ENCODE results near the gene EFNA5. TPM values are rescaled to one million over a fixed set of nuclear protein-coding genes. Genes with fewer than 3 reads are reported as not detected.
A peak's percentile ranks its signal among the peaks of the same experiment; 100 is the strongest.

Gene EFNA5
- total and polyA plus RNA-seq, 2 experiments from 2014 or later = 7.5 to 10.1 TPM

DNA sequence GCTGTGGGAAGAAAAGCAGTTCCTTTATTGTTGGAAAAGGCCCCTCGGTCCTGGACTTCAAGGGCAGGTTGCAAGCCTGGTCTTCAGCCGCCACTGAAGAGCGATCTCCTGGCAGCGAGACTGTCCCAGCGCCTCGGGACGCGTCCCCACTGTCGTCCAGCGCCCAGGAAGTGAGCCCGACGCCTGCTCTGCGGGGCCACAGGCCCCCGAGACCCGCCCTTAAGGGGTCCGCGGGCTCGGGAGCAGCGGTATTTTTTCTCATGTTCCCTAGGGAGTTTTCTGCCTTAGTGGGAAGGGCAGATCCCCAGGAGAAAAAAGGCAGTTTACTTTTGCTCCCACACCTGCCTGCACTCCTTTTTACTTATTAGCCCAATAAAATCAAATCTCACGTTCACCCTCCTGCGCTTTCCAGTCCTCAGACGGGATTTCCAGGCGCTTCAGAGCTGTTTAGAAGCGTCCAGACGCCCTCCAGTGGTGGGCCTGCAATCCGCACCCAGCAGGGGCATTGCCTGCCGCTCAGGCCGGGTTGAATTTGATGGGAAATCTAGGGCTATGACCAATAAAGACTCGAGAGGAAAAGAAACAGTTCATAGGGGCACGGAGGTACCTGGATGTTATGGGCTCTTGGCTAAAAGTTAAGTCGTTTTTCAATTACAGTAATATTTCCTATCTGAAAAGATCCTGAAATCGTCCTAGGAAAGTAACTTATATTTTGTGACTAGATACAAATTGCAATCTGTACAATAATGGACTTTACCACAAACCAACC lies 2.8 kb upstream of the EFNA5 start:
- no peaks in the 10 kb centered on the region for H4K20me1 ChIP-seq (replicated peaks; ENCODE audit: insufficient read depth)
- H3K79me2 ChIP-seq (replicated peaks; ENCODE audit: insufficient read depth) = peaks cover 11% of the 10 kb centered on the region; the same call in 1 of the 2 replicates
- no peaks in the 10 kb centered on the region for H3K36me3 ChIP-seq (ENCODE audit: insufficient read depth)
- Mint-ChIP-seq H3K27me3 (ENCODE audit: insufficient read depth, low read depth, poor library complexity) (peaks cover 30% of the 10 kb centered on the region), H3K9me3 (no peaks in the 10 kb centered on the region), H3K4me1 (peaks cover 27% of the 10 kb centered on the region), H3K27ac (no peak overlapping the region), H3K36me3 (ENCODE audit: low read depth) (no peaks in the 10 kb centered on the region), H3K4me3 (peak overlapping the region; percentile 82)
- peaks cover 16% of the 10 kb centered on the region for H3K4me1 ChIP-seq (ENCODE audit: insufficient read depth)
- H3K27me3 ChIP-seq (ENCODE audit: insufficient read depth) = peaks cover 24% of the 10 kb centered on the region
- peak overlapping the region; percentile 72 for H3K4me3 ChIP-seq
- peak; percentile 96 for DNase-seq (ENCODE audit: low spot score)
- peak; percentile 98 to 100 for TF ChIP-seq CTCF (conservative IDR thresholded peaks at IDR 0.05; ENCODE audit: low read depth in 2 of 2)
- TF ChIP-seq JUNB (IDR thresholded peaks at IDR 0.05; ENCODE audit: unreplicated experiment) = no peak
- TF ChIP-seq POLR2AphosphoS5 (IDR thresholded peaks at IDR 0.05; ENCODE audit: low read depth) = no peak
- no peak for TF ChIP-seq REST (IDR thresholded peaks at IDR 0.05; ENCODE audit: unreplicated experiment)
- no peak for TF ChIP-seq EZH2phosphoT487 (IDR thresholded peaks at IDR 0.05; ENCODE audit: unreplicated experiment)
- TF ChIP-seq ZNF331 (CRISPR knock-in tag; IDR thresholded peaks at IDR 0.05; ENCODE audit: low read depth) = no peak
- TF ChIP-seq, protein P1, sequence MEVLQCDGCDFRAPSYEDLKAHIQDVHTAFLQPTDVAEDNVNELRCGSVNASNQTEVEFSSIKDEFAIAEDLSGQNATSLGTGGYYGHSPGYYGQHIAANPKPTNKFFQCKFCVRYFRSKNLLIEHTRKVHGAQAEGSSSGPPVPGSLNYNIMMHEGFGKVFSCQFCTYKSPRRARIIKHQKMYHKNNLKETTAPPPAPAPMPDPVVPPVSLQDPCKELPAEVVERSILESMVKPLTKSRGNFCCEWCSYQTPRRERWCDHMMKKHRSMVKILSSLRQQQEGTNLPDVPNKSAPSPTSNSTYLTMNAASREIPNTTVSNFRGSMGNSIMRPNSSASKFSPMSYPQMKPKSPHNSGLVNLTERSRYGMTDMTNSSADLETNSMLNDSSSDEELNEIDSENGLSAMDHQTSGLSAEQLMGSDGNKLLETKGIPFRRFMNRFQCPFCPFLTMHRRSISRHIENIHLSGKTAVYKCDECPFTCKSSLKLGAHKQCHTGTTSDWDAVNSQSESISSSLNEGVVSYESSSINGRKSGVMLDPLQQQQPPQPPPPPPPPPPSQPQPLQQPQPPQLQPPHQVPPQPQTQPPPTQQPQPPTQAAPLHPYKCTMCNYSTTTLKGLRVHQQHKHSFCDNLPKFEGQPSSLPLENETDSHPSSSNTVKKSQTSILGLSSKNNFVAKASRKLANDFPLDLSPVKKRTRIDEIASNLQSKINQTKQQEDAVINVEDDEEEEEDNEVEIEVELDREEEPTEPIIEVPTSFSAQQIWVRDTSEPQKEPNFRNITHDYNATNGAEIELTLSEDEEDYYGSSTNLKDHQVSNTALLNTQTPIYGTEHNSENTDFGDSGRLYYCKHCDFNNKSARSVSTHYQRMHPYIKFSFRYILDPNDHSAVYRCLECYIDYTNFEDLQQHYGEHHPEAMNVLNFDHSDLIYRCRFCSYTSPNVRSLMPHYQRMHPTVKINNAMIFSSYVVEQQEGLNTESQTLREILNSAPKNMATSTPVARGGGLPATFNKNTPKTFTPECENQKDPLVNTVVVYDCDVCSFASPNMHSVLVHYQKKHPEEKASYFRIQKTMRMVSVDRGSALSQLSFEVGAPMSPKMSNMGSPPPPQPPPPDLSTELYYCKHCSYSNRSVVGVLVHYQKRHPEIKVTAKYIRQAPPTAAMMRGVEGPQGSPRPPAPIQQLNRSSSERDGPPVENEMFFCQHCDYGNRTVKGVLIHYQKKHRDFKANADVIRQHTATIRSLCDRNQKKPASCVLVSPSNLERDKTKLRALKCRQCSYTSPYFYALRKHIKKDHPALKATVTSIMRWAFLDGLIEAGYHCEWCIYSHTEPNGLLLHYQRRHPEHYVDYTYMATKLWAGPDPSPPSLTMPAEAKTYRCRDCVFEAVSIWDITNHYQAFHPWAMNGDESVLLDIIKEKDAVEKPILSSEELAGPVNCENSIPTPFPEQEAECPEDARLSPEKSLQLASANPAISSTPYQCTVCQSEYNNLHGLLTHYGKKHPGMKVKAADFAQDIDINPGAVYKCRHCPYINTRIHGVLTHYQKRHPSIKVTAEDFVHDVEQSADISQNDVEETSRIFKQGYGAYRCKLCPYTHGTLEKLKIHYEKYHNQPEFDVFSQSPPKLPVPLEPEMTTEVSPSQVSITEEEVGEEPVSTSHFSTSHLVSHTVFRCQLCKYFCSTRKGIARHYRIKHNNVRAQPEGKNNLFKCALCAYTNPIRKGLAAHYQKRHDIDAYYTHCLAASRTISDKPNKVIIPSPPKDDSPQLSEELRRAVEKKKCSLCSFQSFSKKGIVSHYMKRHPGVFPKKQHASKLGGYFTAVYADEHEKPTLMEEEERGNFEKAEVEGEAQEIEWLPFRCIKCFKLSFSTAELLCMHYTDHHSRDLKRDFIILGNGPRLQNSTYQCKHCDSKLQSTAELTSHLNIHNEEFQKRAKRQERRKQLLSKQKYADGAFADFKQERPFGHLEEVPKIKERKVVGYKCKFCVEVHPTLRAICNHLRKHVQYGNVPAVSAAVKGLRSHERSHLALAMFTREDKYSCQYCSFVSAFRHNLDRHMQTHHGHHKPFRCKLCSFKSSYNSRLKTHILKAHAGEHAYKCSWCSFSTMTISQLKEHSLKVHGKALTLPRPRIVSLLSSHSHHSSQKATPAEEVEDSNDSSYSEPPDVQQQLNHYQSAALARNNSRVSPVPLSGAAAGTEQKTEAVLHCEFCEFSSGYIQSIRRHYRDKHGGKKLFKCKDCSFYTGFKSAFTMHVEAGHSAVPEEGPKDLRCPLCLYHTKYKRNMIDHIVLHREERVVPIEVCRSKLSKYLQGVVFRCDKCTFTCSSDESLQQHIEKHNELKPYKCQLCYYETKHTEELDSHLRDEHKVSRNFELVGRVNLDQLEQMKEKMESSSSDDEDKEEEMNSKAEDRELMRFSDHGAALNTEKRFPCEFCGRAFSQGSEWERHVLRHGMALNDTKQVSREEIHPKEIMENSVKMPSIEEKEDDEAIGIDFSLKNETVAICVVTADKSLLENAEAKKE (CRISPR knock-in tag; IDR thresholded peaks at IDR 0.05) = no peak
- no peak for TF ChIP-seq CREB1 (CRISPR knock-in tag; IDR thresholded peaks at IDR 0.05; ENCODE audit: low read depth)
- TF ChIP-seq, protein P2, sequence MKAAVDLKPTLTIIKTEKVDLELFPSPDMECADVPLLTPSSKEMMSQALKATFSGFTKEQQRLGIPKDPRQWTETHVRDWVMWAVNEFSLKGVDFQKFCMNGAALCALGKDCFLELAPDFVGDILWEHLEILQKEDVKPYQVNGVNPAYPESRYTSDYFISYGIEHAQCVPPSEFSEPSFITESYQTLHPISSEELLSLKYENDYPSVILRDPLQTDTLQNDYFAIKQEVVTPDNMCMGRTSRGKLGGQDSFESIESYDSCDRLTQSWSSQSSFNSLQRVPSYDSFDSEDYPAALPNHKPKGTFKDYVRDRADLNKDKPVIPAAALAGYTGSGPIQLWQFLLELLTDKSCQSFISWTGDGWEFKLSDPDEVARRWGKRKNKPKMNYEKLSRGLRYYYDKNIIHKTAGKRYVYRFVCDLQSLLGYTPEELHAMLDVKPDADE (IDR thresholded peaks at IDR 0.05) = 0 out of 2 replicates have a peak, but pooled peaks have one; percentile 25
- TF ChIP-seq STAT1 (IDR thresholded peaks at IDR 0.05; ENCODE audit: unreplicated experiment) = no peak
- H3F3A ChIP-seq (replicated peaks; ENCODE audit: low read depth) = no peaks in the 10 kb centered on the region
- H3K27ac ChIP-seq (ENCODE audit: low read depth) = no peak overlapping the region
- no peaks in the 10 kb centered on the region for H3K9me2 ChIP-seq (ENCODE audit: insufficient read depth)
- peak; percentile 18 for ATAC-seq
- H3K4me2 ChIP-seq = peak overlapping the region; percentile 96
- peak overlapping the region; percentile 80 for H2AFZ ChIP-seq
